Kidney (tissue), 14 donors: ENCODE data around the gene CRTC3. TPM values are rescaled to one million over a fixed set of nuclear protein-coding genes. Genes with fewer than 3 reads are reported as not detected.

Experiments
- DNase-seq, 5 donors: peaks; one replicate each; pipeline ENCODE4 v3.0.0-alpha.2; 2013 to 2020
- FAIRE-seq: peaks from 2 replicates; lab custom pipeline; 2012; peaks lifted over from hg19 to GRCh38; lab: Jason Lieb, UNC
- H3K27ac ChIP-seq, 2 donors: one replicate each; pipeline ENCODE4 v1.7.0; 2013; ENCODE audit warnings: low read depth in 2 of 2, low read length in 2 of 2, inconsistent platforms in 1 of 2
- H3K27me3 ChIP-seq: one replicate; pipeline ENCODE4 v1.7.1; 2013; ENCODE audit warnings: low read length, inconsistent platforms; ENCODE audit not compliant: control insufficient read depth, insufficient read depth
- H3K36me3 ChIP-seq, 3 donors: one replicate each; pipeline versions ENCODE4 v1.7.0 to v1.7.1; 2013; ENCODE audit warnings: low read length in 3 of 3, control low read depth in 1 of 3, inconsistent platforms in 1 of 3; ENCODE audit not compliant: insufficient read depth in 3 of 3, control insufficient read depth in 2 of 3
- H3K4me1 ChIP-seq, 3 donors: one replicate each; pipeline versions ENCODE4 v1.7.0 to v1.7.1; 2013; ENCODE audit warnings: low read length in 3 of 3, inconsistent platforms in 1 of 3, low read depth in 1 of 3; ENCODE audit not compliant: control insufficient read depth in 2 of 3, insufficient read depth in 2 of 3
- H3K4me3 ChIP-seq, 3 donors: one replicate each; pipeline versions ENCODE4 v1.7.0 to v1.8.1; 2013; ENCODE audit warnings: low read length in 3 of 3, control low read depth in 1 of 3, inconsistent platforms in 1 of 3
- H3K9ac ChIP-seq, 3 donors: one replicate each; pipeline versions ENCODE4 v1.7.0 to v1.7.1; 2013; ENCODE audit warnings: low read length in 3 of 3, control low read depth in 1 of 3, inconsistent platforms in 1 of 3
- H3K9me3 ChIP-seq, 3 donors: one replicate each; pipeline versions ENCODE4 v1.7.0 to v1.7.1; 2013; ENCODE audit warnings: low read length in 3 of 3, control low read depth in 1 of 3, inconsistent platforms in 1 of 3; ENCODE audit not compliant: control insufficient read depth in 2 of 3, insufficient read depth in 1 of 3
- CTCF ChIP-seq: IDR thresholded peaks from 3 replicates; pipeline ENCODE4 v1.5.1; 2012; ENCODE audit warnings: mild to moderate bottlenecking, moderate library complexity, borderline replicate concordance; ENCODE audit not compliant: insufficient read depth; ENCODE audit errors: extremely low read depth
- intact Hi-C: fragments of 100-400 bp; cut with DNase I; formaldehyde crosslinking; loops from one replicate; pipeline ENCODE4 v1.11.1; 2022
- polyA plus RNA-seq: library from polyadenylated mRNA; stranded (reverse); fragments of 350-450 nt; fragmentation: Illumina TruSeq; extraction: RNeasy Lipid Tissue Mini Kit (QIAGEN cat#74804); gene quantifications from one replicate; pipeline ENCODE4 v1.2.3, GENCODE V29; 2014; ENCODE audit warnings: low read depth, low replicate concordance; ENCODE audit not compliant: insufficient read depth
- total RNA-seq: library from RNA; stranded (reverse); fragmentation: NEBNext Ultra II Directional; extraction: Animal tissue kit (Norgen Biotek cat#: 25700); gene quantifications from one replicate; pipeline ENCODE4 v1.2.1, GENCODE V29; 2021
- donor health status: control.
- donor health status: control.
- donor health status: control.
- donor health status: control.
- donor health status: control.
- donor health status: DM: yes; HTN: yes; CAD: no.
- donor health status: Normal renal cell carcinoma (clear cell type).

Gene CRTC3
- total and polyA plus RNA-seq, 2 donors from 2014 or later, result 9.2 to 49.0 TPM

DNA sequence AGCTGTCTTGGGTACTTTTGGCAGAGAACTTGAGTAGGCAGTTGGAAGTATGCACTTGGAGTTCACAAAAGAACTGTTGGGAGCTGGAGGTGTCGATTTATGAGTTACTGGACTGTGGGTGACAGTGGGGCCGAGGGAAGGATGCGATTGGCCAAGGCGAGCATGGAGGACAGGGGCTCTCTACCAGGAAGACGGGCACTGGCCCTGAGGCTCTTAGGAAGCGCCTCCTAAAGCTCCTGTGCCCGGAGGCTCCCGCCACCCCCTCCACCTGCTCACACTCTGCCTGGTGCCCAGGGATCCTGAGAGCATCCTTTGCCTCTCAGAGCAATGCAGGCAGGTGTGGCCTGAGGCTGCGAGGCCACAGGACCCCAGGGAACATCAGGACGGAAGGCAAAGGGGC, 69.0 kb downstream of the CRTC3 start:
- Histone ChIP-seq H3K4me1 (peaks cover 0 to 7% (median 0%) of the 10 kb centered on the region in 3 donors), H3K9me3 (no peaks in the 10 kb centered on the region), H3K27me3 (no peaks in the 10 kb centered on the region), H3K9ac (no peak overlapping the region), H3K27ac (peak overlapping the region in 1 of 2 donors; percentile 71), H3K4me3 (no peak overlapping the region), H3K36me3 (no peaks in the 10 kb centered on the region)
- intact Hi-C loops, result no loop called here
- FAIRE-seq (no peak), DNase-seq (peak in 1 of 5 donors; percentile 79)
- no peak for TF ChIP-seq CTCF

GRCh38 chr15:90599116-90599515, 69.4 kb downstream of the CRTC3 start:
- no peak for TF ChIP-seq CTCF
- Histone ChIP-seq H3K9me3 (no peaks in the 10 kb centered on the region), H3K36me3 (no peaks in the 10 kb centered on the region), H3K4me3 (no peak overlapping the region), H3K27ac (no peak overlapping the region), H3K9ac (no peak overlapping the region), H3K4me1 (peaks cover 0 to 7% (median 0%) of the 10 kb centered on the region in 3 donors), H3K27me3 (no peaks in the 10 kb centered on the region)
- no peak for FAIRE-seq
- intact Hi-C loops, result no loop called here
- DNase-seq, result no peak

DNA sequence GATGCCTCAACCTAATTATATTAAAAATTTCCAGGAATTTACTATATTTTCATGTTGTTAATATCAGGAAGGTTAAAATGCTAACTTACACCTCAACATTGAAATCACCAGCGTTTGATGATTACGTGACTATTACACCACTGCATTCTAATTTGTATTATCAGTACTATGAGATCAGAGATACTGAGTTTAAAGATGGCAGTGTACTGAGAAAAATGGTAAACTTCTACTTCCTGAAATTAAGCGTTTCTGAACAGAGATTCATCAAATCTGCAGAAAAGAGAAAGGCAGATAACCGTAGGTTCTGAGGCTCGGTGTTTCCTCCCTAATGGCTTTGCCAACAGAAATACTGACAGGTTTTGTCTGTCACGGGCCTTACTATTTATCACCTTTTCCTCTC, 69.9 kb downstream of the CRTC3 start:
- no peak overlapping the region for H3K27ac ChIP-seq
- no peaks in the 10 kb centered on the region for H3K9me3 ChIP-seq
- no peaks in the 10 kb centered on the region for H3K27me3 ChIP-seq
- FAIRE-seq (no peak), DNase-seq (no peak)
- H3K36me3 ChIP-seq, result peaks cover 0 to 4% (median 0%) of the 10 kb centered on the region in 3 donors
- no peak for TF ChIP-seq CTCF
- intact Hi-C loops, result no loop called here
- H3K4me1 ChIP-seq, result peaks cover 0 to 7% (median 0%) of the 10 kb centered on the region in 3 donors
- H3K4me3 ChIP-seq, result no peak overlapping the region
- no peak overlapping the region for H3K9ac ChIP-seq

GRCh38 chr15:90600954-90601353, 71.2 kb downstream of the CRTC3 start:
- Histone ChIP-seq H3K9me3 (no peaks in the 10 kb centered on the region), H3K36me3 (peaks cover 0 to 7% (median 0%) of the 10 kb centered on the region in 3 donors), H3K27me3 (no peaks in the 10 kb centered on the region), H3K9ac (no peak overlapping the region), H3K4me1 (peaks cover 0 to 7% (median 0%) of the 10 kb centered on the region in 3 donors), H3K27ac (no peak overlapping the region), H3K4me3 (no peak overlapping the region)
- no peak for TF ChIP-seq CTCF
- FAIRE-seq (no peak), DNase-seq (no peak)
- intact Hi-C loops, result no loop called here
